Testis (tissue), 3 donors: ENCODE data around the gene SULT2B1. TPM values are rescaled to one million over a fixed set of nuclear protein-coding genes. Genes with fewer than 3 reads are reported as not detected.

ENCODE experiments used
- DNase-seq: peaks from one replicate; pipeline ENCODE4 v3.0.0-alpha.2; 2019
- H3K27ac ChIP-seq, 2 donors: fragments of 200-600 bp; sonication (generic); one replicate each; pipeline ENCODE4 v1.5.1; 2019
- H3K27me3 ChIP-seq: fragments of 200-600 bp; sonication (generic); one replicate; pipeline ENCODE4 v1.5.1; 2019
- H3K36me3 ChIP-seq: fragments of 200-600 bp; sonication (generic); one replicate; pipeline ENCODE4 v1.5.1; 2017; ENCODE audit warnings: low read depth; ENCODE audit errors: missing control alignments
- H3K4me1 ChIP-seq: fragments of 200-600 bp; sonication (generic); one replicate; pipeline ENCODE4 v1.5.1; 2019
- H3K4me3 ChIP-seq, 2 donors: fragments of 200-600 bp; sonication (generic); one replicate each; pipeline ENCODE4 v1.5.1; 2017 to 2019
- H3K9me3 ChIP-seq: fragments of 200-600 bp; sonication (generic); one replicate; pipeline ENCODE4 v1.5.1; 2017
- CTCF ChIP-seq, 3 experiments: fragments of 450-650 bp in 2 of 3; fragments of 200-600 bp in 1 of 3; sonication (generic) in 1 of 3; IDR thresholded peaks; one replicate each; pipeline ENCODE4 v1.5.1; 2016 to 2019; ENCODE audit warnings: antibody characterized with exemption in 3 of 3, mild to moderate bottlenecking in 2 of 3, moderate library complexity in 1 of 3
- POLR2A ChIP-seq: fragments of 450-650 bp; IDR thresholded peaks from one replicate; pipeline ENCODE4 v1.6.1; 2017; ENCODE audit warnings: antibody characterized with exemption, mild to moderate bottlenecking, moderate library complexity
- WGBS, 2 donors: methylation state at CpG; one replicate each; pipeline ENCODE4 v1.1.5; 2018; 5-methylcytosine and 5-hydroxymethylcytosine counted together
- intact Hi-C: fragments of 100-400 bp; cut with DNase I; formaldehyde crosslinking; loops from one replicate; pipeline ENCODE4 v1.15.1; 2023; ENCODE audit warnings: low total_unique reads
- polyA plus RNA-seq: library from polyadenylated mRNA; stranded (reverse); fragments of 350-450 nt; fragmentation: Illumina TruSeq; extraction: RNeasy Lipid Tissue Mini Kit (QIAGEN cat#74804); gene quantifications from one replicate; pipeline ENCODE4 v1.2.3, GENCODE V29; 2014; ENCODE audit warnings: low read depth, low replicate concordance; ENCODE audit not compliant: insufficient read depth
- total RNA-seq, 2 donors: library from RNA; depleted of rRNA; stranded (reverse); fragments of >200 nt; gene quantifications; one replicate each; pipeline ENCODE4 v1.2.3, GENCODE V29; 2016

Gene SULT2B1
- total and polyA plus RNA-seq, 3 donors from 2014 or later: 1.0 to 1.4 (median 1.1) TPM

- intact Hi-C loops: no loop called here
- no peak overlapping the region for H3K27ac ChIP-seq
- H3K4me1 ChIP-seq: no peaks in the 10 kb centered on the region
- H3K9me3 ChIP-seq: no peaks in the 10 kb centered on the region
- H3K27me3 ChIP-seq: no peaks in the 10 kb centered on the region
- H3K4me3 ChIP-seq: no peak overlapping the region
- 85 to 87% methylated on average over 1 of the region's 1 CpG for WGBS, 2 donors
- H3K36me3 ChIP-seq: no peaks in the 10 kb centered on the region
- DNase-seq: no peak
- TF ChIP-seq POLR2A (no peak), CTCF (IDR thresholded peaks at IDR 0.05) (no peak)
Observed at GRCh38 chr19:48547722-48548121, 4.2 kb upstream of the SULT2B1 start.

GRCh38 chr19:48548253-48548911 is 3.6 kb upstream of the SULT2B1 start:
- H3K4me3 ChIP-seq: no peak overlapping the region
- H3K36me3 ChIP-seq: no peaks in the 10 kb centered on the region
- intact Hi-C loops: no loop called here
- H3K27ac ChIP-seq: no peak overlapping the region
- TF ChIP-seq POLR2A: no peak
- TF ChIP-seq CTCF (IDR thresholded peaks at IDR 0.05): no peak
- H3K27me3 ChIP-seq: no peaks in the 10 kb centered on the region
- H3K4me1 ChIP-seq: no peaks in the 10 kb centered on the region
- DNase-seq: no peak
- WGBS, 2 donors: 79 to 96% methylated on average over 1 of the region's 1 CpG
- H3K9me3 ChIP-seq: no peaks in the 10 kb centered on the region

- 81 to 87% methylated on average over 5 of the region's 5 CpGs for WGBS, 2 donors
- no peaks in the 10 kb centered on the region for H3K36me3 ChIP-seq
- H3K9me3 ChIP-seq: no peaks in the 10 kb centered on the region
- DNase-seq: no peak
- no peak overlapping the region for H3K4me3 ChIP-seq
- TF ChIP-seq POLR2A (no peak), CTCF (IDR thresholded peaks at IDR 0.05) (no peak)
- H3K27ac ChIP-seq: no peak overlapping the region
- intact Hi-C loops: no loop called here
- H3K4me1 ChIP-seq: peaks cover 4% of the 10 kb centered on the region
- H3K27me3 ChIP-seq: no peaks in the 10 kb centered on the region
Observed at GRCh38 chr19:48549380-48549779, 2.6 kb upstream of the SULT2B1 start.

GRCh38 chr19:48552406-48553322 is 692 bp downstream of the SULT2B1 start:
- TF ChIP-seq POLR2A: no peak
- TF ChIP-seq CTCF (IDR thresholded peaks at IDR 0.05): no peak
- Histone ChIP-seq H3K36me3 (no peaks in the 10 kb centered on the region), H3K27ac (no peak overlapping the region), H3K27me3 (no peaks in the 10 kb centered on the region), H3K9me3 (no peaks in the 10 kb centered on the region), H3K4me1 (peaks cover 4% of the 10 kb centered on the region), H3K4me3 (no peak overlapping the region)
- intact Hi-C loops: no loop called here
- 81 to 90% methylated on average over 13 to 19 of the region's 19 CpGs for WGBS, 2 donors
- no peak for DNase-seq
